PC-3 (cell line): Measurements from ENCODE around the gene HNMT. TPM values are rescaled to one million over a fixed set of nuclear protein-coding genes. Genes with fewer than 3 reads are reported as not detected.

Experiments
- ATAC-seq: fragments of 200-7000 bp; cut with Tn5 transposase; 2 replicates; pipeline ENCODE4 v1.9.1; 2020; ENCODE audit warnings: mild to moderate bottlenecking, moderate library complexity
- BruUV-seq: library from RNA; stranded (reverse); fragments of 400-500 nt; replicated peaks from 2 replicates; lab custom pipeline; 2021; lab: Mats Ljungman, UMichigan
- CTCF ChIA-PET: fragments of 300-600 bp; sonication (Branson Sonifier 250); formaldehyde crosslinking; loops from one replicate; lab custom pipeline; 2022; ENCODE audit warnings: antibody characterized with exemption; lab: Charles Lee
- POLR2A ChIA-PET: fragments of 300-600 bp; sonication (Branson Sonifier 250); formaldehyde crosslinking; loops from one replicate; lab custom pipeline; 2022; ENCODE audit warnings: antibody characterized with exemption; ENCODE audit not compliant: unreplicated experiment; lab: Charles Lee
- DNase-seq: peaks from one replicate; pipeline ENCODE4 v3.0.0-alpha.2; 2015
- H2AFZ ChIP-seq: fragments of 300-600 bp; sonication (generic); 2 replicates; pipeline ENCODE4 v1.6.0; 2016; ENCODE audit warnings: antibody characterized with exemption, low read length
- H3F3A ChIP-seq: fragments of 300-600 bp; sonication (generic); one replicate; pipeline ENCODE4 v1.6.0; 2017; ENCODE audit warnings: antibody characterized with exemption, low read length, control low read depth, mild to moderate bottlenecking; ENCODE audit not compliant: unreplicated experiment
- H3K27ac ChIP-seq: fragments of 300-600 bp; sonication (generic); 2 replicates; pipeline ENCODE4 v1.5.1; 2016; ENCODE audit warnings: mild to moderate bottlenecking, low read length
- H3K27me3 ChIP-seq: fragments of 300-600 bp; sonication (generic); 2 replicates; pipeline ENCODE4 v1.6.1; 2016; ENCODE audit warnings: low read length, mixed read lengths
- H3K36me3 ChIP-seq: fragments of 300-600 bp; sonication (generic); 2 replicates; pipeline ENCODE4 v1.6.1; 2016; ENCODE audit warnings: low read depth, mixed run types, low read length, mixed read lengths
- H3K4me1 ChIP-seq: fragments of 300-600 bp; sonication (generic); 2 replicates; pipeline ENCODE4 v1.5.1; 2016; ENCODE audit warnings: low read length; ENCODE audit not compliant: insufficient read depth
- H3K4me2 ChIP-seq: fragments of 300-600 bp; sonication (generic); 2 replicates; pipeline ENCODE4 v1.6.0; 2016; ENCODE audit warnings: low read length
- H3K4me3 ChIP-seq: fragments of 300-600 bp; sonication (generic); 2 replicates; pipeline ENCODE4 v1.5.1; 2016; ENCODE audit warnings: mild to moderate bottlenecking, low read length, mixed read lengths
- H3K79me2 ChIP-seq: fragments of 300-600 bp; sonication (generic); 2 replicates; pipeline ENCODE4 v1.6.1; 2017; ENCODE audit warnings: low read length, mixed read lengths
- H3K9ac ChIP-seq: fragments of 300-600 bp; sonication (generic); 2 replicates; pipeline ENCODE4 v1.6.0; 2016; ENCODE audit warnings: mild to moderate bottlenecking, low read length
- H3K9me2 ChIP-seq: fragments of 300-600 bp; sonication (generic); replicated peaks from 2 replicates; pipeline ENCODE4 v1.6.1; 2016; ENCODE audit warnings: mixed run types, low read length, mixed read lengths
- H3K9me3 ChIP-seq: fragments of 300-600 bp; sonication (generic); 2 replicates; pipeline ENCODE4 v1.6.1; 2016; ENCODE audit warnings: low read length, mixed read lengths
- H4K20me1 ChIP-seq: fragments of 300-600 bp; sonication (generic); 2 replicates; pipeline ENCODE4 v1.6.1; 2016; ENCODE audit warnings: low read length, mixed read lengths
- EZH2 ChIP-seq: fragments of 300-600 bp; sonication (generic); IDR thresholded peaks from one replicate; pipeline ENCODE4 v1.6.1; 2017; ENCODE audit warnings: antibody characterized with exemption, mild to moderate bottlenecking, low read length; ENCODE audit not compliant: unreplicated experiment
- EZH2phosphoT487 ChIP-seq: fragments of 300-600 bp; sonication (generic); IDR thresholded peaks from 2 replicates; pipeline ENCODE4 v1.6.1; 2018; ENCODE audit warnings: mild to moderate bottlenecking, antibody characterized with exemption, low read length, borderline replicate concordance
- intact Hi-C: fragments of 100-400 bp; cut with micrococcal nuclease; formaldehyde crosslinking; loops from 2 replicates; pipeline ENCODE4 v1.9.0; 2023
- total RNA-seq: library from RNA; depleted of rRNA; stranded (reverse); fragments of >200 nt; gene quantifications from 2 replicates; pipeline ENCODE4 v1.2.3, GENCODE V29; 2014
- TF ChIP-seq, protein P1 (sequence below): fragments of 300-600 bp; sonication (generic); conservative IDR thresholded peaks from 2 replicates; pipeline ENCODE4 v1.5.1; 2017; ENCODE audit warnings: antibody characterized with exemption, low read depth, mild to moderate bottlenecking, low read length

The HNMT gene
- total RNA-seq, 1 experiment from 2014 or later: 7.1 TPM

DNA sequence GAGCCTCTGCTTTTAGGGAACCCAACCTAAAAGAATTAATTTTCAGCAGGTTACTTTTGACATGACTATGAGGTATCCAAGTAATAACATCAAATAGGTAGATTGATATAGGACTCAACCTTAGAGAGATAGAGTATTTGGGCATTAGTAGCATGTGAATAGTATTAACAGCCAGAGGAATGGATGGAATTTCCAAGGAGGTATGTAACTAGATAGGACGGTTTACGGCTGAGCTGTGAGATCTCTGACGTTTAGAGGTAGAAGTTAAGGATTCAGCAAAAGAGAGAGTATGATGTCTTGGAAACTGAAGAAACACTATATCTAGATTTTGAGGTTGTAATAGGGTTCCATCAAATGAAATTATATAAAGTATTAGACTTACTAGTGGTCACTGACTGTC, 70.3 kb downstream of the HNMT start:
- CTCF ChIA-PET: no interaction called here
- H3K9me3 ChIP-seq: no peaks in the 10 kb centered on the region
- no peak overlapping the region for H3K27ac ChIP-seq
- no peaks in the 10 kb centered on the region for H3K79me2 ChIP-seq
- H4K20me1 ChIP-seq: no peaks in the 10 kb centered on the region
- no peaks in the 10 kb centered on the region for H3K27me3 ChIP-seq
- H3K36me3 ChIP-seq: no peaks in the 10 kb centered on the region
- no peaks in the 10 kb centered on the region for H3K9me2 ChIP-seq
- BruUV-seq: no TSS peak
- H3F3A ChIP-seq: no peaks in the 10 kb centered on the region
- H3K4me1 ChIP-seq: no peaks in the 10 kb centered on the region; the same call in 1 of the 2 replicates
- intact Hi-C loops: no loop called here
- H3K9ac ChIP-seq: no peak overlapping the region
- H3K4me2 ChIP-seq: no peak overlapping the region
- TF ChIP-seq EZH2phosphoT487: no peak
- TF ChIP-seq, protein P1, sequence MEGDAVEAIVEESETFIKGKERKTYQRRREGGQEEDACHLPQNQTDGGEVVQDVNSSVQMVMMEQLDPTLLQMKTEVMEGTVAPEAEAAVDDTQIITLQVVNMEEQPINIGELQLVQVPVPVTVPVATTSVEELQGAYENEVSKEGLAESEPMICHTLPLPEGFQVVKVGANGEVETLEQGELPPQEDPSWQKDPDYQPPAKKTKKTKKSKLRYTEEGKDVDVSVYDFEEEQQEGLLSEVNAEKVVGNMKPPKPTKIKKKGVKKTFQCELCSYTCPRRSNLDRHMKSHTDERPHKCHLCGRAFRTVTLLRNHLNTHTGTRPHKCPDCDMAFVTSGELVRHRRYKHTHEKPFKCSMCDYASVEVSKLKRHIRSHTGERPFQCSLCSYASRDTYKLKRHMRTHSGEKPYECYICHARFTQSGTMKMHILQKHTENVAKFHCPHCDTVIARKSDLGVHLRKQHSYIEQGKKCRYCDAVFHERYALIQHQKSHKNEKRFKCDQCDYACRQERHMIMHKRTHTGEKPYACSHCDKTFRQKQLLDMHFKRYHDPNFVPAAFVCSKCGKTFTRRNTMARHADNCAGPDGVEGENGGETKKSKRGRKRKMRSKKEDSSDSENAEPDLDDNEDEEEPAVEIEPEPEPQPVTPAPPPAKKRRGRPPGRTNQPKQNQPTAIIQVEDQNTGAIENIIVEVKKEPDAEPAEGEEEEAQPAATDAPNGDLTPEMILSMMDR: no peak
- TF ChIP-seq EZH2: no peak
- POLR2A ChIA-PET: no interaction called here
- no peak for DNase-seq
- no peak overlapping the region for H3K4me3 ChIP-seq
- ATAC-seq: no peak
- H2AFZ ChIP-seq: no peak overlapping the region

DNA sequence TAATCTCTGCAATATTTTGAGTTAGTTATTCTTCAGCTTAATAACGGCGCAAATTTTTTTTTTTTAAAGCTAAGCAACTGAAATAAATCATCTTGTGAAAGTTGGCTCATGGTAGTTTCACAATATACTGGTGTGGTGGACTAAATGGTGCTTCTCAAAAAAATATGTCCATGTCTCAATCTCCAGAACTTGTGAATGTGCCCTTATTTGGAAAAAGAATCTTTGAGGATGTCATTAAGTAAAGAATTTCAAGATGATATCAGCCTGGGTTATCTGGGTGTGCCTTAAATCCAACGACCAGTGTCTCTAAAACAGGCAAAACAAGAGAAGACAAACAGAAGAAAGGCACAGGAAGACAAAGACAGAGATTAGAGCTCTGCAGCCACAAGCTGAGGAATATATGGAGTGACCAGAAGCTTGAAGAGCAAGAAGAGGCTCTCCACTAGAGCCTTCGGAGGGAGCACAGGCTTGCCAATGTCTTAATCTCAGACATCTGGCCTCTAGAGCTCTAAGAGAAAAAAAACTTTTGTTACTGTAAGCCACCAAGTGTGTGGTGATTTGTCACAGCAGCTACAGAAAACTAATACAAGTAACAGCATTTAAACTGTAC, 71.4 kb downstream of the HNMT start:
- no peak for TF ChIP-seq EZH2
- no peak for TF ChIP-seq EZH2phosphoT487
- TF ChIP-seq, protein P1: no peak
- Histone ChIP-seq H3K4me3 (no peak overlapping the region), H3K36me3 (no peaks in the 10 kb centered on the region), H3K9ac (no peak overlapping the region), H3K9me2 (no peaks in the 10 kb centered on the region), H3F3A (no peaks in the 10 kb centered on the region), H2AFZ (no peak overlapping the region), H4K20me1 (no peaks in the 10 kb centered on the region), H3K9me3 (no peaks in the 10 kb centered on the region), H3K27ac (no peak overlapping the region), H3K4me2 (no peak overlapping the region), H3K27me3 (no peaks in the 10 kb centered on the region), H3K79me2 (no peaks in the 10 kb centered on the region), H3K4me1 (no peaks in the 10 kb centered on the region; the same call in 1 of the 2 replicates)
- DNase-seq: no peak
- CTCF ChIA-PET: no interaction called here
- ATAC-seq: no peak
- intact Hi-C loops: no loop called here
- POLR2A ChIA-PET: no interaction called here
- BruUV-seq: no TSS peak

DNA sequence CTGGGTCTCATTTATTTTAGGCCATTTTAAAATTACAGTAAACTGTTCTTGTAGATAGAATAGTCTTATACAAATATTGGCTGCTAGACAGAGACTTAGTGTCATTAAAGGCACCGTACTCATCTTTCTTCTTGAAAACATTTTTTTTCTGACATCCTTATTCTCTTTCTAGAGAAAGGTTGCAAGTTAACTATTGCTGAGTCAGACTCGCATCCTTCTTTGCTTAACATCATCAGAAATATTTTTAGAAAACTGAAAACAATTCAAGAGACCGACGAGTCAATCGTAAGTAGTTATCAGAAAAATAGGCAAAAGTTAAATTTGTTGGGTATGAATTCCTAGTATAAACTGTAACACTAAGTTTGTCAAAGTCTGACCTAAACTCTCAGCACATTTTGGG, 72.2 kb downstream of the HNMT start:
- Histone ChIP-seq H3K27me3 (no peaks in the 10 kb centered on the region), H3K4me3 (no peak overlapping the region), H4K20me1 (no peaks in the 10 kb centered on the region), H3K36me3 (no peaks in the 10 kb centered on the region), H3K9ac (no peak overlapping the region), H2AFZ (no peak overlapping the region), H3K9me2 (no peaks in the 10 kb centered on the region), H3K4me2 (no peak overlapping the region), H3K9me3 (no peaks in the 10 kb centered on the region), H3K27ac (no peak overlapping the region), H3K4me1 (no peaks in the 10 kb centered on the region), H3K79me2 (no peaks in the 10 kb centered on the region), H3F3A (no peaks in the 10 kb centered on the region)
- ChIA-PET POLR2A (no interaction called here), CTCF (no interaction called here)
- intact Hi-C loops: no loop called here
- TF ChIP-seq EZH2: no peak
- TF ChIP-seq, protein P1: no peak
- TF ChIP-seq EZH2phosphoT487: no peak
- DNase-seq (no peak), ATAC-seq (no peak)
- BruUV-seq: no TSS peak
